ENCODE measurements around the gene DHCR7. TPM values are rescaled to one million over a fixed set of nuclear protein-coding genes. Genes with fewer than 3 reads are reported as not detected.
A peak's percentile ranks its signal among the peaks of the same experiment; 100 is the strongest.

DHCR7 gene
- total RNA-seq: 10 to 100 TPM; 52.7 to 73.5 (median 60.9) TPM
- polyA plus RNA-seq: 28.7 TPM
- long read RNA-seq, donor 1, transcript DHCR7-201 (9 exons, 2,666 nt): major isoform, 149 of 224 reads
- long read RNA-seq, donor 1, partial matches to known transcripts: 57 of 224 reads
- long read RNA-seq, donor 1, other reads (novel, unspliced or antisense): 14 of 224 reads
- long read RNA-seq, donor 2, transcript DHCR7-201 (9 exons, 2,666 nt): major isoform, 64 of 81 reads
- long read RNA-seq, donor 2, partial matches to known transcripts: 11 of 81 reads
- long read RNA-seq, donor 2, other reads (novel, unspliced or antisense): 2 of 81 reads
- long read RNA-seq, donor 3, transcript DHCR7-202 (9 exons, 2,601 nt): minor isoform, 9 of 488 reads
- long read RNA-seq, donor 3, transcript DHCR7-201 (9 exons, 2,666 nt): major isoform, 328 of 488 reads
- long read RNA-seq, donor 3, partial matches to known transcripts: 112 of 488 reads
- long read RNA-seq, donor 3, other reads (novel, unspliced or antisense): 39 of 488 reads
- long read RNA-seq, donor 4, transcript DHCR7-201 (9 exons, 2,666 nt): major isoform, 52 of 68 reads
- long read RNA-seq, donor 4, partial matches to known transcripts: 14 of 68 reads
- long read RNA-seq, donor 4, other reads (novel, unspliced or antisense): 0 of 68 reads

- intact Hi-C loops (cut with DNase I): no loop called here
- under 1% methylated on average over 78 of the region's 78 CpGs for WGBS
Observed at GRCh38 chr11:71448257-71449171, at the start of gene DHCR7. Gene DHCR7 (minus strand): TSS chr11:71448393. CDS start chr11:71444952, 3,441 bp downstream.

GRCh38 chr11:71496421-71496820 is 48.2 kb upstream of the DHCR7 start:
- Histone ChIP-seq H3K4me3 (ENCODE audit: low read length) (no peak overlapping the region), H3K4me1 (ENCODE audit: control insufficient read depth, insufficient read depth, low read length) (no peaks in the 10 kb centered on the region), H3K27ac (ENCODE audit: low read length) (no peak overlapping the region), H3K9me3 (ENCODE audit: control insufficient read depth, low read length) (no peaks in the 10 kb centered on the region), H3K27me3 (ENCODE audit: control insufficient read depth, insufficient read depth) (no peaks in the 10 kb centered on the region)
- DNase-seq (no peak), ATAC-seq (no peak)
- 98% methylated on average over 13 of the region's 13 CpGs for WGBS
- intact Hi-C loops (cut with DNase I): no loop called here

More at GRCh38 chr11:71448257-71449171, at the start of gene DHCR7:
- Histone ChIP-seq H3K4me1 (ENCODE audit: control insufficient read depth, insufficient read depth, low read length) (no peaks in the 10 kb centered on the region), H3K27ac (ENCODE audit: low read length) (peak within 1 kb of the TSS; percentile 46), H3K4me3 (ENCODE audit: low read length) (peak within 1 kb of the TSS; percentile 47), H3K27me3 (ENCODE audit: control insufficient read depth, insufficient read depth) (no peaks in the 10 kb centered on the region), H3K9me3 (ENCODE audit: control insufficient read depth, low read length) (no peaks in the 10 kb centered on the region)
- peak; percentile 93 to 94 for ATAC-seq
- peak; percentile 98 to 99 (median 99) for DNase-seq

- H3K27me3 ChIP-seq (ENCODE audit: control insufficient read depth, insufficient read depth): no peaks in the 10 kb centered on the region
- H3K9me3 ChIP-seq (ENCODE audit: control insufficient read depth, low read length): no peaks in the 10 kb centered on the region
- WGBS: 96% methylated on average over 20 of the region's 20 CpGs
- no peak overlapping the region for H3K4me3 ChIP-seq (ENCODE audit: low read length)
- DNase-seq: no peak
- intact Hi-C loops (cut with DNase I): no loop called here
- H3K27ac ChIP-seq (ENCODE audit: low read length): no peak overlapping the region
- no peaks in the 10 kb centered on the region for H3K4me1 ChIP-seq (ENCODE audit: control insufficient read depth, insufficient read depth, low read length)
- ATAC-seq: no peak
Observed at GRCh38 chr11:71495286-71496230, 47.4 kb upstream of the DHCR7 start.

GRCh38 chr11:71491940-71492339 is 43.7 kb upstream of the DHCR7 start:
- Histone ChIP-seq H3K4me1 (ENCODE audit: control insufficient read depth, insufficient read depth, low read length) (no peaks in the 10 kb centered on the region), H3K9me3 (ENCODE audit: control insufficient read depth, low read length) (no peaks in the 10 kb centered on the region), H3K27ac (ENCODE audit: low read length) (no peak overlapping the region), H3K4me3 (ENCODE audit: low read length) (no peak overlapping the region), H3K27me3 (ENCODE audit: control insufficient read depth, insufficient read depth) (no peaks in the 10 kb centered on the region)
- WGBS: 92% methylated on average over 9 of the region's 9 CpGs
- intact Hi-C loops (cut with DNase I): no loop called here
- DNase-seq (no peak), ATAC-seq (no peak)

- H3K4me1 ChIP-seq (ENCODE audit: control insufficient read depth, insufficient read depth, low read length): no peaks in the 10 kb centered on the region
- no peaks in the 10 kb centered on the region for H3K27me3 ChIP-seq (ENCODE audit: control insufficient read depth, insufficient read depth)
- no peak for DNase-seq
- WGBS: 94% methylated on average over 19 of the region's 19 CpGs
- intact Hi-C loops (cut with DNase I): no loop called here
- ATAC-seq: no peak
- no peak overlapping the region for H3K4me3 ChIP-seq (ENCODE audit: low read length)
- no peaks in the 10 kb centered on the region for H3K9me3 ChIP-seq (ENCODE audit: control insufficient read depth, low read length)
- no peak overlapping the region for H3K27ac ChIP-seq (ENCODE audit: low read length)
Observed at GRCh38 chr11:71491531-71491930, 43.3 kb upstream of the DHCR7 start.

GRCh38 chr11:71490731-71491390 is 42.7 kb upstream of the DHCR7 start:
- WGBS: 96% methylated on average over 28 of the region's 28 CpGs
- Histone ChIP-seq H3K27me3 (ENCODE audit: control insufficient read depth, insufficient read depth) (no peaks in the 10 kb centered on the region), H3K4me1 (ENCODE audit: control insufficient read depth, insufficient read depth, low read length) (no peaks in the 10 kb centered on the region), H3K9me3 (ENCODE audit: control insufficient read depth, low read length) (no peaks in the 10 kb centered on the region), H3K27ac (ENCODE audit: low read length) (no peak overlapping the region), H3K4me3 (ENCODE audit: low read length) (no peak overlapping the region)
- intact Hi-C loops (cut with DNase I): no loop called here
- ATAC-seq: no peak
- no peak for DNase-seq

GRCh38 chr11:71490044-71490730 is 42.0 kb upstream of the DHCR7 start:
- no peak for ATAC-seq
- intact Hi-C loops (cut with DNase I): no loop called here
- DNase-seq: no peak
- no peaks in the 10 kb centered on the region for H3K27me3 ChIP-seq (ENCODE audit: control insufficient read depth, insufficient read depth)
- H3K27ac ChIP-seq (ENCODE audit: low read length): no peak overlapping the region
- H3K4me1 ChIP-seq (ENCODE audit: control insufficient read depth, insufficient read depth, low read length): no peaks in the 10 kb centered on the region
- 91% methylated on average over 23 of the region's 23 CpGs for WGBS
- H3K9me3 ChIP-seq (ENCODE audit: control insufficient read depth, low read length): no peaks in the 10 kb centered on the region
- no peak overlapping the region for H3K4me3 ChIP-seq (ENCODE audit: low read length)

- Histone ChIP-seq H3K9me3 (ENCODE audit: control insufficient read depth, low read length) (no peaks in the 10 kb centered on the region), H3K4me1 (ENCODE audit: control insufficient read depth, insufficient read depth, low read length) (no peaks in the 10 kb centered on the region), H3K27ac (ENCODE audit: low read length) (no peak overlapping the region), H3K27me3 (ENCODE audit: control insufficient read depth, insufficient read depth) (no peaks in the 10 kb centered on the region), H3K4me3 (ENCODE audit: low read length) (no peak overlapping the region)
- ATAC-seq (no peak), DNase-seq (no peak)
- 73% methylated on average over 15 of the region's 15 CpGs for WGBS
- intact Hi-C loops (cut with DNase I): no loop called here
Observed at GRCh38 chr11:71489311-71490043, 41.3 kb upstream of the DHCR7 start.

- no peaks in the 10 kb centered on the region for H3K27me3 ChIP-seq (ENCODE audit: control insufficient read depth, insufficient read depth)
- H3K4me1 ChIP-seq (ENCODE audit: control insufficient read depth, insufficient read depth, low read length): no peaks in the 10 kb centered on the region
- 69% methylated on average over 6 of the region's 6 CpGs for WGBS
- no peak overlapping the region for H3K27ac ChIP-seq (ENCODE audit: low read length)
- no peaks in the 10 kb centered on the region for H3K9me3 ChIP-seq (ENCODE audit: control insufficient read depth, low read length)
- intact Hi-C loops (cut with DNase I): no loop called here
- H3K4me3 ChIP-seq (ENCODE audit: low read length): no peak overlapping the region
- no peak for ATAC-seq
- DNase-seq: no peak
Observed at GRCh38 chr11:71488681-71489270, 40.6 kb upstream of the DHCR7 start.
